AG04449 (cell line): ENCODE results near the gene CRABP2.

ENCODE experiments used
- CTCF ChIA-PET: fragments of 350-600 bp; formaldehyde crosslinking; extraction: SDS; loops from one replicate; lab custom pipeline; 2021; ENCODE audit warnings: antibody characterized with exemption; lab: Yijun Ruan, JAX
- POLR2A ChIA-PET: fragments of 400-600, 350-600 bp; formaldehyde crosslinking; extraction: SDS; loops from one replicate; lab custom pipeline; 2020; ENCODE audit warnings: antibody characterized with exemption, inconsistent platforms; lab: Yijun Ruan, JAX
- DNase-seq: peaks from one replicate; pipeline ENCODE4 v3.0.0-alpha.2; 2010; ENCODE audit warnings: low read depth, low spot score
- H3K4me3 ChIP-seq: 2 replicates; pipeline ENCODE4 v1.5.1; 2011; ENCODE audit warnings: low read depth, mild to moderate bottlenecking, control low read depth, low read length
- TF ChIP-seq, protein P1 (sequence below): IDR thresholded peaks from one replicate; pipeline ENCODE4 v1.5.1; 2011; ENCODE audit warnings: mild to moderate bottlenecking, moderate library complexity, low read length, control low read depth, inconsistent platforms; ENCODE audit not compliant: insufficient read depth; ENCODE audit errors: missing control alignments

Gene CRABP2

DNA sequence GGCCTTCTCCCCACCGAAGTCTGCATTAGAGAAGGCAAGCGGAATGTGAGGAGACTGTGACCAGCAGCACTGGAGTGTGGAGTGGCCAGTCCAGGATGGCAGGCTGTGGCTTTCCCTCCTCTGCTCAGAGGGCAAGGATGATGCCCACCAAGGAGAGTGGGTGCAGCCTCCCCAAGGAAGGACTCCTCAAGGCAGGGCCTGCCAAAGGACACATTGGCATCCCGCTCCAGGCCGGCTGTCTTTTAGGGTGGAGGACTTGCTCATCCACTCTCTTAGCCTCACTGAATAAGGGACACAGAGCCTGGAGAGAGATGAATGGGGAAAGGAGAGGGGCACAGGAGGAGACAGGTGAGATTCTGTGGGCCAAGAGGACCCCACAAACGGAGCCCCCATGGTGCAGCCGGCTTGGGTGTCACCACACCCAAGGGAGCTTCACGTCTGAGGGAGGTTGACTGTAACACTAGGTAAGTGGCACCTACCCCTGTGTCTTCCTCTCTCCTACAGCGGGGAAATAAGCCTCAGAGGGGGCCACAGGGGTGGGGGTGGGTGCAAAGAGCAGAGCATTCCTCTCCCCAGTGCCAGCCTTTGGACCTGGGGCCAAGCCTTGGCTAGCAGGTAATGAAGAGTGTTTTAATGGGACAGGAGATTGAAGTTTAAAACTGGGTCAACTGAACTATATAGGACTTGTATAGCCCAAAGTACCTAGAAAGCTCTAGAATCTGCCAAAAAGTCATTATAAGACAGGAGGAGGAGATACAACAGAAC is 24.0 kb downstream of the CRABP2 start:
- POLR2A ChIA-PET, result no interaction called here
- H3K4me3 ChIP-seq, result no peak overlapping the region
- TF ChIP-seq, protein P1, sequence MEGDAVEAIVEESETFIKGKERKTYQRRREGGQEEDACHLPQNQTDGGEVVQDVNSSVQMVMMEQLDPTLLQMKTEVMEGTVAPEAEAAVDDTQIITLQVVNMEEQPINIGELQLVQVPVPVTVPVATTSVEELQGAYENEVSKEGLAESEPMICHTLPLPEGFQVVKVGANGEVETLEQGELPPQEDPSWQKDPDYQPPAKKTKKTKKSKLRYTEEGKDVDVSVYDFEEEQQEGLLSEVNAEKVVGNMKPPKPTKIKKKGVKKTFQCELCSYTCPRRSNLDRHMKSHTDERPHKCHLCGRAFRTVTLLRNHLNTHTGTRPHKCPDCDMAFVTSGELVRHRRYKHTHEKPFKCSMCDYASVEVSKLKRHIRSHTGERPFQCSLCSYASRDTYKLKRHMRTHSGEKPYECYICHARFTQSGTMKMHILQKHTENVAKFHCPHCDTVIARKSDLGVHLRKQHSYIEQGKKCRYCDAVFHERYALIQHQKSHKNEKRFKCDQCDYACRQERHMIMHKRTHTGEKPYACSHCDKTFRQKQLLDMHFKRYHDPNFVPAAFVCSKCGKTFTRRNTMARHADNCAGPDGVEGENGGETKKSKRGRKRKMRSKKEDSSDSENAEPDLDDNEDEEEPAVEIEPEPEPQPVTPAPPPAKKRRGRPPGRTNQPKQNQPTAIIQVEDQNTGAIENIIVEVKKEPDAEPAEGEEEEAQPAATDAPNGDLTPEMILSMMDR, result no peak
- DNase-seq, result no peak
- CTCF ChIA-PET, result interaction anchor here (1.1 to 49.8 kb wide), 10 partner anchors 8 to 297 kb away, joined by 3 to 2951 read pairs (median 13); partner anchors contain the start of genes CRABP2, INSRR, ISG20L2 and METTL25B

DNA sequence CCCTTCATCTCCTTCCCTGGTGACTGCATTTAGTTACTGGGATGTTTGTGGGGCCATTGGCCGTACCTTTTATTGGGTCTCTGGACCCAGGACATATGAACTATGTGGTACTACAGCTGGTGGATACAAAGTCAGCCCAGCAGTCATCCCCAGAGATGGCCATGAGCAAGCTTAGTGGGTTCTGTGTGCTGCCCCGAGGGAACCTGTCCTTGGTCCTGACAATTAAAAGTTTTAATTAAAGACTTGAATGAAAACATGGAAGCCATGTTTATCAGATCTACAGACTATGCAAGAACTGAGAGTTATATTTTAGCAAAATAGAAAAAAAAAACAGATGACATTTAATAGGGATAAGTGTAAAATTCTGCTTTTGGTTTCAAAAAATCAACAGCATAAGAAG is 25.3 kb downstream of the CRABP2 start:
- TF ChIP-seq, protein P1, result no peak
- ChIA-PET POLR2A (no interaction called here), CTCF (interaction anchor here (1.2 to 49.8 kb wide), 13 partner anchors 10 to 296 kb away, joined by 3 to 2951 read pairs (median 17); partner anchors contain the start of genes CRABP2, INSRR, ISG20L2 and METTL25B)

DNA sequence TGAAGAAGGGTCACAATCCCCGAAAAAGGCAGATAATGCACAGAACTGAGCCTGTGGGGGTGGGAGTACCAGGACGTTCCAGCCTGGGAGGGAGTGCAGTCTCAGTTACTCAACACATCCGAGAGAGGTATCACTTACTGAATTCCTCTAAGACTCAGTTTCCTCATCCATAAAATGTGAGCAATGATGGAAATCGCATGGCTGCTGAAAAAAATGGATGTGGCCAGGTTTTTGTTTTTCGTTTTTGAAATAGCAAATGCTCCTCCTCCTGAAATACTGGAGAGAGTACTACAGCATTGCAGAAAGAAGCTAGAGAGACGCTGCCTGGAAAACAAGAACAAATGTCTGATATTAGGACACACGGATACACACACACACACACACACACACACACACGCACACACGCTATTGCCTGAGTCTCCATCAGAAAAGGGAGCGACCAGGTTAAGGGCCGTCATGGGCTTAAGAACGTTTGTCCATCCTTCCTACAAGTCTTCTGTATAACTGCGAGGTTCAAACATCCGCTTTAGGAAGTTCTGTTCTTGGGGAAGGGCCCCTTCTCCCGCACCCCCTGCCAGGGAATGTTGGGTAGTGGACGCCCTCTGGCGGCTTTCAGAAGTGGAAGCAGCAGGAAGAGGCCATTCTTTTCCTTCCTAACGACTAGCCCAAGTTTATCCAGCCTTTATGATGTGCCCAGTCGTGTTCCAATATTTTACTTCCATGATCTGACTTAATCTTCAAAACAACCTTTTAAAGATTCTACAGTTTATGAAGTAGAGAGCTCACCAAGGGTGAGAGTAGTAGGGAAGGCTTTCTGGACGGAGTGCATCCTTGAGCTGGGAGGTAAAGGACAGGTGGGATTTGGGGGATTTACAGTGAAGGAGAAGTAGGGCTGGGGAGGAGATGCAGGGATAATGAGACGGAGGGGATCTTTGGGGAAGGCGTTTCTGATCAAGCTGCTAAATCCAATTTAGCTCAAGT is 27.5 kb downstream of the CRABP2 start:
- DNase-seq, result no peak
- TF ChIP-seq, protein P1, result peak; percentile 92
- ChIA-PET POLR2A (interaction anchor here (2.9 kb wide), 1 partner anchor 17 kb away, joined by 14 read pairs; no protein-coding TSS in a partner anchor), CTCF (interaction anchor here (0.7 to 49.8 kb wide), 30 partner anchors 9 to 292 kb away, joined by 3 to 2951 read pairs (median 4); partner anchors contain the start of genes CRABP2, HAPLN2, ISG20L2 and METTL25B)
- peak overlapping the region; percentile 39 for H3K4me3 ChIP-seq

More for the DNA sequence above, 25.3 kb downstream of the CRABP2 start:
- DNase-seq, result no peak
- no peak overlapping the region for H3K4me3 ChIP-seq

DNA sequence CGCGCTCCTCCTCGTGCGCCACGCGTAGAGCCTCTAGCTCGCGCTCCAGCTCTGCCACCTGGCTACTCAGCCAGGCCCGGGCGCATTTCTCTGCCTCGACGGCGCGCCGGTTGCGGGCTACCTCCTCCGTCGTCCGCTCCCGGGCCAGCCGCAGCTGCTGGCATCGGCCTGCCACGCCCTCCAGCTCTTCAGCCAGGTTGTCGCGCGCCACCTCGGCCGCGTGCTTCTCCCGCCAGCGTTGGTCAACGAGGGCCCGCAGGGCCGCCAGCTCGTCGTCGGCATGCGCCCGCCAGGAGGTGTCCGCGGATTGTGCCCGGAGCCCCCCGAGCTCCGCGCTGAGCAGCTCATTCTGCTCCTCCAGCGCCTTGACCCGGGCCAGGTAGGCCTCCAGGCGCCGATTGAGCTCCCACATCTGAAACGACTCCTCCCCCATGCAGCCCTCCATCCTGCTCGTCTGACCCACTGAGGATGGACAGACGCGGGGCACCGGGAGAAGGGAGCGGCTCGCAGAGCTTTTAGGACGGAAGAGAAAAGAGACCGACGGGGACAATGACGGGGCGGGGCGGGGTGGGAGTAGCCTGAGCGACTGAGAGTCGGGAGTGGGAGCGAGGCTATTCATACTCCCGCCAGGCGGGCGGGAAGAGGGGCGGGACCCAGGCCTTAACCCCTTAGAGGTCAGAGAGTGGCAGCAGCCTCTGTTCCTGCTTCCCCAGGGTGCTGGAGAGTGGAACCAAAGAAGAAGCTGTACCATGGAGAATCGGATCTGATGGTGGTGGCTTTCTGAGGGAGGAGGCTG is 28.4 kb downstream of the CRABP2 start, which contains the start of gene NES:
Gene NES, minus strand, starts transcription at position 588 of the 796 bp plus-strand sequence. Its CDS starts 143 bp downstream, at position 445.
- peak within 1 kb of the TSS; percentile 51 for H3K4me3 ChIP-seq
- POLR2A ChIA-PET, result interaction anchor here (0.8 to 2.9 kb wide), 4 partner anchors 10 to 52 kb away, joined by 3 to 14 read pairs (median 4); partner anchors contain the start of gene ISG20L2
- CTCF ChIA-PET, result interaction anchor here (0.7 to 49.8 kb wide), 22 partner anchors 9 to 291 kb away, joined by 3 to 2951 read pairs (median 6); partner anchors contain the start of genes CRABP2, HAPLN2, ISG20L2 and METTL25B
- DNase-seq, result no peak
- TF ChIP-seq, protein P1, result no peak

DNA sequence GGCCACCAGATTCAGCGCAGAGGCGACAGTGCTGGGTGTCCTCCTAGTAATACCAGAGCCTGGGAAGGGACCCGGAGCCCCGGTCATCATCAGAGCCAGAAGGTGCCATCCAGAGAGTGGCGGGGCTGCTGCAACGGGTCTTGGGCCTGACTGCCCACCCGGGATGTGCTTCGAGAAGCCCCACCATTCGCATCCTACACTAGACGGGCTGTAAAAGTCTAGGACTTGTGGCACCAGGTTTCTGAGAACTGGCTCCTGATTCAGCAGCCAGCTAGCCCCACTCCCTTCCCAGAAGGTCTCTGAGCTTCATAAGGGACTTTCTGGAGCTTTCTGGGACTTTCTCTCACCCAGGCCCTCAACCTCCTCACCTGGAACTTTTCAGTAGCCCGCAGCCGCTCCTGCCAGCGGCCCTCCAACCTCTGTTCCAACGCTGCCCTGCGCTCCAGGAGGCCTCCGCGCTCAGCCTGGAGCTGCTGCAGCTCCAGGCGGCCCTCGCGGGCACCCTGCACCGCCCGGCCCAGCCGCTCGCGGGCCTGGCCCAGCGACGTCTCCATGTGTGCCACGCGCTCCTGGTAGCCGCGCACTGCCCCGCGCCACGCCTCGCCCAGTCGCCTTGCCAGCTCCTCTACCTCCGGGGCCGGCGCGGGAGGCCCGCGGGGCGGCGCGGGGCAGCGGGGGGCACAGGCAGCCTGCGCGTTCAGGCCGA is 29.1 kb downstream of the CRABP2 start:
- peak overlapping the region; percentile 51 for H3K4me3 ChIP-seq
- TF ChIP-seq, protein P1, result no peak
- ChIA-PET POLR2A (interaction anchor here (0.8 to 2.9 kb wide), 4 partner anchors 9 to 53 kb away, joined by 3 to 14 read pairs (median 4); partner anchors contain the start of gene ISG20L2), CTCF (interaction anchor here (0.6 to 49.8 kb wide), 17 partner anchors 8 to 291 kb away, joined by 3 to 2951 read pairs (median 10); partner anchors contain the start of genes CRABP2, HAPLN2, ISG20L2 and METTL25B)
- DNase-seq, result no peak
